GM19023 (cell line): ENCODE measurements around the gene NCCRP1.
"Not testable (repeated sequence)": the region's sequence is repeated elsewhere in the genome, so short reads cannot be mapped to it uniquely, and the experiment has no call there.

Experiments
- ATAC-seq: cut with Tn5 transposase; IDR thresholded peaks from one replicate; pipeline ENCODE4 v1.9.1; 2021; ENCODE audit warnings: mild to moderate bottlenecking, moderate library complexity; ENCODE audit not compliant: unreplicated experiment

The NCCRP1 gene

GRCh38 chr19:39243741-39244140, 47.0 kb downstream of the NCCRP1 start:
- ATAC-seq, result not testable (repeated sequence)

DNA sequence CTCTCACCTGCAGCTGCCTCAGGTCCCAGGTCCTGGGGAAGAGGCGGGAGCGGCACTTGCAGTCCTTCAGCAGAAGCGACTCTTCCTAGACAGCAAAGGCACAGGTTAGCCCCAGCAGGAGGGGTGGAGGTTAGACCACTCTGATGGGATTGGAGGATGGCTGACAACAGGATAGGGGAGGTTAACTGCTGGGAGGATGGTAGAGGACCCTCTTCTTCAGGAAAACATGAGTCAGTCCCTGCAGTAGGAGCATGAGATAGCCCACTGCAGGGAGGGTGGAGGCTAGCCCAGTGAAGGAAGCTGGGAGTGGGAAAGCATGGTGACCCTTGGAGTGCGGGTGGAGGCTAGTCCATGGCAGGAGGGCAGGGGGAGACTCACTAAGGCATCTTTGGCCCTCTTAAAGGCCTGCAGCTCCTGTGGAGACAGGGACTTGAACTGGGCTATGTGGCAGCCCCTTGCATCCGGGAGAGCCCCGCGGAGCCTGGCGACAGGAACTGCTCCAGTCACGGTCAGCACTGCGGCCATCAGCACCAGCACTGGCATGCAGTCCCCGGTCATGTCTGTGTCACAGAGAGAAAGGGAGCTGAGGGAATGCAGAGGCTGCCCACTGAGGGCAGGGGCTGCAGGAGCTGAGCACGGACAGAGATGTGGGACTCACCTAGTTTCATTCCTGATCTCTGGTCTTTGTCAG, 47.8 kb downstream of the NCCRP1 start, which contains the start of gene IFNL3:
Gene IFNL3, minus strand, starts transcription at position 597 of the 691 bp plus-strand sequence. Its CDS starts 39 bp downstream, at position 558.
- not testable (repeated sequence) for ATAC-seq

DNA sequence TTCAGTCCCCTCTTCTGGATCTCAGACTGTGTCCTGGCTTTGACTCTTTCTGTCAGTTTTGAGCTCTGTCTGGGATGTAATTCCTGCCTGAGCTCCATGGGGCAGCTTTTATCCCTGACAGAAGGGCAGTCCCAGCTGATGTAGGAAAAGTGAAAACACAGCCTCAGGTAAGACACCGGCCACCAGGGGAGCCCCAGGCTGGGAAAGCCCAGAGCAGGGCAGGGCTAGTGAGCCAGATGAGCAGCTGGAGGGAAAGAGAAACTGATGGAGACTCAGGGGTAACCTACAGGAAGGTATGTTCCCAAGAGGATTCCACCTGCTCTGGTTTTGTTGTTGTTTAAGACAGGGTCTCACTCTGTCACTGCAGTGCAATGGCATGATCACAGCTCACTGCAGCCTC, 48.4 kb downstream of the NCCRP1 start:
- not testable (repeated sequence) for ATAC-seq

DNA sequence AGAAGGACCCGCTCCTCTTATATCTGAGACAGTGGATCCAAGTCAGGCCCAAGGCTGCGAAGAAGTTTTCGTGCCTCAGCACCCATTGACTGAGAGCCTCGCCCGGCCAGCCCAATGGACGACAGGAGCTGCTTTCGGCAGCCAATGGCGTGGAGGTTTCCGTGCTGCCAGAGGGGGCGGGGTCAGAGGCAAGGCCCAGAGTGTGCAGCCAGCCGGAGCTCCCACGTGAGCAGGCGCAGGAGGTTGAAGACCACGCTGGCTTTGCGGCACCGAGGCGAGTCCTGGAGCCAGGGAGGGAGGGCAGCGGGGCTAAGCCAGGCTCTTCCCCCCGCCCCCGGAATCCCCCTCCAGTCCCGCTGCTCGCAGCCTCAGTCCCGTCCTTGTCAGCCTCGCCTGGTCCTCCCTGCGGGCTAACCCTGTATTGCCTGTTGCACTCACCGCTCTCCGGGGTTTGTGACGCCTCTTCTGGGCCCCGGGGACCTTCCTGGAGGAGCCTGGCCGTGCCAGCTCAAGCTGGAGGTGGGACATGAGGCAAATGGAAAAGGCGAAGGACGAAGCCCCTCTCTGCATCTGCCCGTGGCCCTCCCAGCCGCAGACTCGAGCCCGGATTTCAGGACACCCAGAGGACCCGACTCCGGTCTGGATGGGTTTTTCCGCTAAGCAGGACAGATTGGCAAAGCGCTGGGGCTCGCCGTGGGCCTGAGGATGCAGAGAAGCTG, 50.3 kb downstream of the NCCRP1 start:
- ATAC-seq, result no peak

GRCh38 chr19:39247701-39248664, 51.2 kb downstream of the NCCRP1 start:
- no peak for ATAC-seq

DNA sequence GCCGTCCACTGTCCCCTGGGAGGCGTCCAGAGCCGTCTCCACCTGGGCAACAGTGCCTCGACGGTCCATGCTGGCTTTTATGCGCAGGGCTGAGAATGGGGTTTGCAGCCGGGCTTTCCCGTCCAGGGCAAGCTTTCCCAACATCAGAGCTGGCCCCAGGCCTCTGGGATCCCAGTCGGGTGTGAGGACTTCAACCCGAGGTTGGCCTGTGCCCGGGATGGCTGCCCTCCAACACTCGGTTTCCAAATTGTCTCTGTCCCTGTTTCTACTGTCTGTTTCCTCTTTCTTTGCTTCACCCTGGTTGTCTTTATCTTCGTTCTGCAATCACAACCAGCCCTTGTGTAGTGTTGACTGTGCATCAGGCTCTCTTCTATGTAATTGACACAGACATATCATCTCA, 52.0 kb downstream of the NCCRP1 start, which contains the start of gene IFNL4:
Gene IFNL4, minus strand, starts transcription at position 51 of the 400 bp plus-strand sequence.
- no peak for ATAC-seq

- ATAC-seq, result no peak
Measured at GRCh38 chr19:39251081-39251480, 54.3 kb downstream of the NCCRP1 start.
